Fibroblast of skin of left biceps (primary cell): ENCODE measurements around the gene PLEKHN1.
"Not testable (repeated sequence)": the region's sequence is repeated elsewhere in the genome, so short reads cannot be mapped to it uniquely, and the experiment has no call there.

Experiments used
- DNase-seq, 2 experiments: peaks; one replicate each; pipeline ENCODE4 v3.0.0-alpha.2; 2013; ENCODE audit warnings: low read depth in 2 of 2

PLEKHN1 gene

DNA sequence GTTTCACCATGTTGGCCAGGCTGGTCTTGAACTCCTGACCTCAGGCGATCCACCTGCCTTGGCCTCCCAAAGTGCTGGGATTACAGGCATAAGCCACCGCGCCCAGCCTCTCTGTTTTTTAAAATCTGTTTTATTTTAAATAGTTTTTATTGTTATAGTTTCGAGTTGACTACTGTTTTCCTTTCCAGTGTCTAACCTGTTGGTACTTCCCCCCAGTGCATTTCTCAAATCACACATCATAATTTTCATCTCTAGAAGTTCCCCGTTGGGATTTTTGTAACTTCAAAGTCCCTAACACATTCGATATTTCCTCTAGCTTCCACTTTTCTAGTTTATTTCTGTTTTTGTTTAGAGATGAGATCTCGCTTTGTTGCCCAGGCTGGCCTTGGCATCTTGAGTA, 26.1 kb downstream of the PLEKHN1 start:
- no peak for DNase-seq

DNA sequence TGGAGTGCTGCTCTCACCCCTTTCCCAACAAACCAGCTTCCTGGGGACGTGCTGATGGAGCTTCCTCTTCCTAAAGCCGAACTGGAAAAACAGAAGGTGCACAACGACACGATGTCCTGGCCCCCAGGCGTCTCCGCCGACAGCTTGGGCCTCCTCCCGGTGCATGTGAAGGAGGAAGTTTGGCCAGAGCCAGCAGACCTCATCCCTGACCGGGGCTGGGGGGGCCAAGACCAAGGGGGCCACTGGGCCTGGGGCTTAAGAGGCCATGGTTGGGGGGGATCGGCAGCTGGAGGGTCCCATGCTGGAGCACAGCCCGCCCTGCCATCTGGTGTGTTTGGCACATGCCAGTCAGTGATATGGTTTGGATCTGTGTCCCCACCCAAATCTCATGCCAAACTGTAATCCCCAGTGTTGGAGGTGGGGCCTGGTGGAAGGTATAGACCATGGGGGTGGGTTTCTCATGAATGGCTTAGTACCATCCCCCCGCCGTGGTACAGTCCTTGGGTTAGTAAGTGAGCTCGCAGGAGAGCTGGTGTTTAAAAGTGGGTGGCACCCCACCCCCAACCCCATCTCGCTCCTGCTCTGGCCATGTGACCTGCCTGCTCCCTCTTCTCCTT, 27.2 kb downstream of the PLEKHN1 start:
- no peak for DNase-seq

DNA sequence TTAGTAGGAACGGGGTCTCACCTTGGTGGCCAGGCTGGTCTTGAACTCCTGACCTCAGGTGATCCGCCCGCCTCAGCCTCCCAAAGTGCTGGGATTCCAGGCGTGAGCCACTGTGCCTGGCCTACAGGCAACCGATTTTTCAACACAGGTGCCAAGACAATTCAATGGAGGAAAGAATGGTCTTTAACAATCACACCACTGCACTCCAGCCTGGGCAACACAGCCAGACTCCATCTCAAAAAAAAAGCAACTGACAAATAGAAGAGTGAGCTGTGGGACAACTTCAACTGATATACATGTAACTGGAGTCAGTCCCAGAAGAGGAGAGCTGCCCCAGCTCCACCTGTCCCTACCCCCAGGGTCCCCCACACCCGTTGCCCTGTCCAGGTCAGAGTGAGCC, 28.3 kb downstream of the PLEKHN1 start:
- not testable (repeated sequence) for DNase-seq

DNA sequence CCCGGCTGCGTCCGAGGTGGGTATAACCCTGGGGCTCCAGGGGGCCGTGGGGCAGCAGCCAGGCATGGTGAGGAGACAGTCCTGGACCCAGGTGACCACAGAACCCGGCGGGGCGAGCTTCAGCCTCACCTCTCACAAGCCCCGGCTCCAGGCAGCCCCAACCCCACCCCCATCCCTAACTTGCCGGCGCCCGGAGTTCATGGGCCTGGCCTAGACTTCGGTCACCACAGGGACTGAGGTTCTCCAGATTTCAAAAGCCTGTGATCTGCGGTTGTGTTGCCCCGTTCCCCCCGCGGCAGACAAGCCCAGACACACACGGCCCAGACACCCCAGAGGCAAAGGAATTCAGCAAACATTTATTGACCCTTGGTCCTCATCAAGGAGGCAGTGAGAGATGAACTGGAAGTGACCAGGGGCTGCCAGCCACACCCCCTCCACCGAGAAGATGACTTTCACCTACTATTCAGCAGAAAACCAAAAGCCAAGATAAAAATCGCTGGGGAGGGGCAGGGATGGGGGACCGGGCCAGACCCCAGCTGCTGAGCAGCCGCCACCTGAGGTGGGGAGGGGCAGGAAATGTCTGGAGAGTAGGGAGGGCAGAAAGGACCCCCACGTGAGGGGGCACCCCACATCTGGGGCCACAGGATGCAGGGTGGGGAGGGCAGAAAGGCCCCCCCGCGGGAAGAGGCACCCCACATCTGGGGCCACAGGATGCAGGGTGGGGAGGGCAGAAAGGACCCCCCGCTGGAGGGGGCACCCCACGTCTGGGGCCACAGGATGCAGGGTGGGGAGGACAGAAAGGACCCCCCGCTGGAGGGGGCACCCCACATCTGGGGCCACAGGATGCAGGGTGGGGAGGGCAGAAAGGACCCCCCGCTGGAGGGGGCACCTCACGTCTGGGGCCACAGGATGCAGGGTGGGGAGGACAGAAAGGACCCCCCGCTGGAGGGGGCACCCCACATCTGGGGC, 29.7 kb downstream of the PLEKHN1 start:
- DNase-seq, result no peak

DNA sequence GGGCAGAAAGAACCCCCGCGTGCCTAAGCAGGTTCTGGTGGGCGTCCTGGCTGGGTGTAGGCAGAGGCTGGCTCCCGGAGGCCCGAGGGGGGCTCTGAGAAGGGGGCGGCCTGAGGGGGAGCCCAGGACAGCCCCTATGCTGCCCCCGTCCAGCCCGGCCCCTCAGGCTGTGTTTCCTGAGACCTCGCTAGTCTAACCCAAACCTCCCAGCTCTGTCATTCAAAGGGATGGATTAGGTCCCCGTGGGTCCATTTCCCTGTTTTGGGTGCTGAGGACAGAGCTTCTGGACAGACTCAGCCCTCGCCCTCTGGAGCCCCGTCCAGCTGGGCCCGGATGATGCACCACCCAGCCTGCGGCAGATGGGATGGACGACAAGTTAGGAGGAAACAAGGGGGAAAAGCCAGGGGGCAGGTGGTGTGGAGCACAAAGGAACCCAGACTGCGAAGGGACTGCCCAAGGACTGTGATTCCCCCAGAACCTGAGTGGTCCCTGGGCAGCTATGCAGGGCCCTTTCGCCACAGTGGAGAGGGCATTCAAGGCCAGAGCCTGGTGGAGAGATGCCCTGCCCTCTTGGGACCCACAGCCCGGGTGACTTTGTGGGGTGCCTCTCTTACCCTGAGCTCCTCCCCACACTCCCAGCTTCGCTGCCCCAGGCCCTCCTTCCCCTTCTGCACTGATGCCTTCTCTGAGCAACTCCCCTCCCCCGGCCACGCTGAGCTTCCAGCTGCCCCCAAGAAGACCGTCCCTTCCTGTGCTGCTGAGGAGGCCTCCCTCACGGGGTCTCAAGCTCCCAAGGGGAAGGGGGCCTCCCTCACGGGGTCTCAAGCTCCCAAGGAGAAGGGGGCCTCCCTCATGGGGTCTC, 30.8 kb downstream of the PLEKHN1 start:
- no peak for DNase-seq

DNA sequence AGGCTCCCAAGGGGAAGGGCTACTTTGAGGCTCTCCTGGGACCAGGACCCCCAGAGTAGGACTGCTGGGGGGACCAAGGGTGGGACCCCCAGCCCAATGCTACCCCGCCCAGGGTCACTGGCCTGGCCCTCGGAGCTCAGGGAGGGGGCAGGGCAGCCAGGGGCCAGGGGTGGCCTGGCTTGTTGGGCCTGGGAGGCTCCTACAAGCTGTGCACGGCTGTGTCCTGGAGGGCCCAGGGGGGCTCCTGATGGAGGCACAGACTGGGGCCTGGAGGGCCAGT, 31.4 kb downstream of the PLEKHN1 start:
- no peak for DNase-seq

DNA sequence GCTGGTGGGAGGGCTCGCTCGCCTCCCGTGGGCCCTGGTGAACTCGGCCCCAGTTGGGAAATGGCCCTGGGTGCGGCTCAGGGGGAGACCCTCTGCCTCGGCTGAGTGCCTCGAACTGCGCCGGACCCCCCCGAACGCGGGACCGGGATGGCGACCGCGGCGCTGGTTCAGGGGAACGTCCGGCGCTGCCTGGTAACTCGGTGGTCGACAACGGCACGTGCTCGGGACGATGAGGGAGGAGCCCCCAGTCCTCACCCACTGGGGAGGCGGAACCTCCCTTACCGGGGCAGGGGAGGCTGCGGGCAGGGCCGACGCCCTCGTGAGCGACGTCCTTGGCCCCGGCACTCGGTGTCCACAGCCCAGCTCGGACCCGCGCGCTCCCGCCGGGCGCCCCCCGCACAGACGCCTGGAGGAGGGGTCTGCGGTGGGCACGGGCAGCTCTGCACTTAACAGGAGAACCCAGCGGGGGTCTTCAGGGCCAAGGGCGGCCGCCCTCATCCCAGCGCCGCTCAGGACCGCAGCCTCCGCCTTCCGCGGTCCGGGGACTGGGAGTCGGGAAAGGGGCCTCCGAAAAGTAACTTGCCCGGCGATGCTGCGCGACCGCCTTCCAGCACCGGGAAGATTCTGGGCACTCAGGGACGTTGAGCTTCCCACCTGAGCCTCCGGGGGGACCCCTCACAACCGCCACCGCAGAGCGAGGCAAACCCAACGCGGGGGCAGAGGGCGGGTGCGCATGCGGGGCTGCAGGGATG, 31.9 kb downstream of the PLEKHN1 start:
- no peak for DNase-seq

DNA sequence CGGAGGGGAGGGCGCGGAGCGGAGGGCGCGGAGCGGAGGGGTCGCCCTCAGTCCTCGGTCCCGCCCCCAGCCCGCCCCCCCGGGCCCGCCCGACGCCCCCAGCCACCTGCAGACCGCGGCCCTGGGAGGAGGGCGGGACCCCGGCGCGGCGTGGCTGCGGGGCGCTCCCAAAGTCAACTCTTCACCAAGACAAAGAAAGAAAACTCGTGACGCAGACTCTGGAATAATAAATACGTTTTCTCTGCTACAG, 32.4 kb downstream of the PLEKHN1 start:
- DNase-seq, result no peak

DNA sequence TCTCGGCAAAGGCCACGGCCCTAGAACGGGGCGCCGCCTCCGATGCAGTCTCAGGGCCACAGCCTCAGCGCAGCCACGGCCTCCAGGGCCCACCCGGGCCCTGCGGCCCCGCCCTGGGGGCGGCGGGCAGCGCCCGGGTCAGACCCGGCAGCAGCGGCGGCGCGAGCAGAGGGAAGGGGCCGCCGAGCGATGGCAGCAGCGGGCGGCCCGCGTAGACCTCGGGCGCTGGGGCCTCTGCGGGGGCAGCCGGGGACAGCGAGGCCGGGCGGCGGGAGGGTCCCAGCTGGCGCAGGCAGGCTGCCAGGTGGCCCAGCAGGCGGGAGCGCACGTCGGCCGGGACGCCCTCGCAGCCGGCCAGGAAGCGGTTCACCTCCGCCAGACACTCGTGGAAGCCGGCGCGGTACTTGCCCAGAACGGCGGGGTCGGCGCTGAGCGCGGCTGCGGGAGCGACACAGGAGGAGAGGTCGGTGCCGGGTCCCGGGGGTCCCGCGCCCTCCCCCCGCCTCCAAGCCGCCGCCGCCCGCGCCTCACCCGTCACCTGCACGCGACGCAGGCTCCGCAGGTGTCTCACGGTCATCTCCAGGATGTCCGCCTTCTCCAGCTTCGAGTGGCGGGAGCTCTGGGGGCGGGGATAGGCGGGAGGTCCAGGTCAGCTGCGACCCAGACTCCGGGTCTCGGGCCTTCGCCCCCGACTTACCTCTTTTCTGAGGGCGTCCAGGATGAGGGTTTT, 32.9 kb downstream of the PLEKHN1 start:
- DNase-seq, result no peak

DNA sequence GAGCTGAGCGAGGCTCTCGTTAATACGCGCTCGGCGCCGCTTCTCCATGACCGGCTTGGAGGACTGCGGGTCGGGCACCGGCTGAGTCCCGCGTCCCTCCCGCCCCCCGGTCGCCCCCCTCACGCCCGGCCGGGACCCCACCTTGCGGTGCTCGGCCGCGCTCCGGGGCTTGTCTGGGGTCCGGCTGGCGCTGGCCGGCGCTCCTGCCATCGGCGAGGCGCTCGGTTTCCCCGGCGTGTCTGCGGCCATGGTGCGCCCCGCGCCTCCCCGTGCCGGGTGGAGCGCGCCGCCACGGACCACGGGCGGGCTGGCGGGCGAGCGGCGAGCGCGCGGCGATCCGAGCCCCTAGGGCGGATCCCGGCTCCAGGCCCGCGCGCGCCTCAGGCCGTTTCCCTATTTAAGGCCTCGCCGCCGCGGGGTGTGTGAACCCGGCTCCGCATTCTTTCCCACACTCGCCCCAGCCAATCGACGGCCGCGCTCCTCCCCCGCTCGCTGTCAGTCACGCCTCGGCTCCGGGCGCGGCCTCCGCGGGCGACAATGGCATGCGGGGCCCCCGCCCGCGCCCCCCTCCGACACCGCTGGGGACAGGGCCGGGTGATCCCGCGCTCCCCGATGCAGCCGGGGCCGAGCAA, 33.6 kb downstream of the PLEKHN1 start, which contains the start of gene HES4:
TSS of gene HES4 (minus strand) at position 373 of the 632 bp plus-strand sequence. CDS start at position 249, 124 bp downstream.
- peak; percentile 67 to 77 for DNase-seq

DNA sequence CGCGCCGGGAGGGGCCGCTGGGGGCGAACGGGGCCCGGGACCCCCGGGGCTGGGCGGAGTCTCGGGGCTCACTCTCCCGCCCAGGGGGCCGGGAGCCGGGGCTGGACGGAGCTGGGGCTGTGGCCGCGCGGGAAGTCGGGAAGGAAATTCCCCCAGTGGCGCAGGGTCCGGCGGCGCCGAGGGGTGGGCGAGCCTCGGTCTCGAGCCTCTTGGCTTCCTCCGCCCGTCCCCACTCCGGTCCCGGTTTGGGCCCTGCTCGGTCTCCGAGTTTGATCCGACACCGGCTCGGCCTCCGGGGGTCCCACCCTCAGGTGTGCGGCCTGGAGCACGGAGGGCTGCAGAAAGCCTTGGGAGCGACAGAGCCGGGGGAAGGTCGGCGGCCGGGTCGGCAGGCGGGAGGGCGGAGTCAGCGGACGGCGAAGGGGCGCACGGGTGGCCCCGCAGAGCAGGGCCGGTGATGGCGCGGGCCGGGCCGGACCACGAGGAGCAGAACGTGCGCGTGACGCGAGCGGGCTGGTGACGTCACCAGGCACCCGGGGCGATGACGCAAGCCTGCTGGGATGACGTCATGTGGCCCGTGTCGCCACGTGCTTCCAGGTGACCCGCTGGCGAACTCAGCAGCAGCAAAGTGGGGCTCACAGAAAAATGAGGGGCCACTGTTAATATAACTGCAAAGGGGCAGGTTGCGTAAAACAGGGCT, 34.2 kb downstream of the PLEKHN1 start:
- DNase-seq, result peak; percentile 42 to 48

DNA sequence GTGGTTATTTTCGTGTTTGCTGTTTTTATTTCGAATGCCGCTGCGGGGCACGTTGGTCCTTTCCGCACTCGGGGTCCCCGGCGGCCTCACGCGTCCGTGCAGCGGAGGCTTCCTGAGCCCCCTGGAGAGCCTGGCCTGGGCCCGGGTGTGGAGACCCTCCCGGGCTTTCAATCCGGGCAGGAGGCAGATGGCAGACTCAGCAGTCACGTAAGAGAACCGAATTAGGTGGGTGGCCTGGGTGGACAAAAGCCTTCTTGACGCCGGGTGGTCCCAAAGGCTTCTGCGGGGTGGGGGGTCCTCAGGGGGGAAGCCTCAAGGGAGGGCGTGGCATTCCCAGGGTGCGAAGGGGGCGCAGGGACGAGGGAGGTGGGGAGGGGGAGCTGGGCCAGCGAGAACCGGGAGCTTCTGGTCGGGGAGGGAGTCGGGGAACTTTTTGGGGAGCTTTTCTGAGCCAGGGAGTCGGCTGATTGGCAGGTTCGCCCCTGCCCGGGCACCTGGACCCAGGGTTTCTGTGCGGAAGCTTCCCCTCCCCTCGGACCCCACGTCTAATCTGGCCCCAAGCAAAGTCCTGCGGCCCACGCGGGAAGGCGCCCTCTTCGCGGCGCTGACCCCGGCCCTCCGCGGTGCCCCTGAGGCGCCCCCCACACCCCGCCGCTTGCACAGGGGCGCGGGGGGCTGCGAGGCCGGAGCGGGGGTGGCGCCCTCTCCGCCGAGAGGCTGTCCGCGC, 34.9 kb downstream of the PLEKHN1 start:
- DNase-seq, result no peak

DNA sequence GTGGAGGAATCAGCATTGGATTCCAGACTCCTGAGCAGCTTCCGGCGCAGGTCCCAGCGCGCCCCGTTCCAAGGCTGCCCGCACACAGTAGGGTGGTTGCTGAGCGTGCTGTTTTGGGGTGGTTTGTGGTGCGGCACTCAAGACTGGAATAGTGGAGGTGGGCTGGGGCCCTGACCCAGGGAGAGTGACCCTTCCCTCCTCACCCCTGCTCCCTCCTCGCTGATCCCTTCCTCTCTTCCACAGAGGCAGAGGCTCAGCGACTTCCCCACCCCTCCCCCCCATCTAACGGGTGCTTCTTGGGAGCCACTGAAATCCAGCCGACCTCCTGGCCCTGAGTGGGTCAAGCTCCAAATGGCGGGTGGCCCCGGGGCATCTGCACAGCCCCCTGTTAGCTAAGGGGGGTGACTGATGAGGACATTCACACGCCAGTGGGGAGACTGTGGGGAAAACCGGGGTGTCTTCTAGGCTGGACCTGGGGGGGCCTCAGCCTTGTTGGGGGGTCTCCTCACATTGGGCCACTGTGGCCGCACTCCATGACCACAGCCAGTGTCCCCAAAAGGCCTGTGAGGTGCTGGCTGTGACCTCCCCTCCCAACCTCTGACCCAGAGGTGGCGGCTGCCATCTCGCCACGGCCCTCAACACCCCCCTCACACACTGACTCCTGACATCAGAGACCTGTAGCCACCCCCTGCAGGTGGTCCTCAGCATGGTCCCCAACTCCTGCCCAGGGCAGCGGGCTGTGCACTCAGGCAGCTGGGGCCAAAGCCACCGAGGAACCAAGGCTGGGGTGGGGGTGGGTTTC, 37.5 kb downstream of the PLEKHN1 start:
- no peak for DNase-seq

DNA sequence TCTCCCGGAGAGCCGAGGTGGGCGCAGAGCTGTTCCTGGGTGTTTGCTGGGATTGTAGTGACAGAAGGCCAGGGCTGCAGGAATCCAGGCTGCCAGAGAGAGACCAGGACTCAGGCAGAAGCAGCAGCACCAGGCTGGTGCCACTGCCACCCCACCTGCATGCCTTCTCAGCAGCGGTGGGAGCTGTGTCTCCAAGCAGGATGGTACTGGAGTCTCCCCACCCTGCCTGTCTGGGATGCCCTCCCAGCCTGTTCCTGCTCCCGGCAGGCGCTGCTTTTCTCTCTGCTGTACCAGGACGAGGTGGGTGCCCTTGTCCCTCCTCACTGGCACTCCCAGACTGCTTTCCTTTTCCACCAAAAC, 38.1 kb downstream of the PLEKHN1 start:
- no peak for DNase-seq

DNA sequence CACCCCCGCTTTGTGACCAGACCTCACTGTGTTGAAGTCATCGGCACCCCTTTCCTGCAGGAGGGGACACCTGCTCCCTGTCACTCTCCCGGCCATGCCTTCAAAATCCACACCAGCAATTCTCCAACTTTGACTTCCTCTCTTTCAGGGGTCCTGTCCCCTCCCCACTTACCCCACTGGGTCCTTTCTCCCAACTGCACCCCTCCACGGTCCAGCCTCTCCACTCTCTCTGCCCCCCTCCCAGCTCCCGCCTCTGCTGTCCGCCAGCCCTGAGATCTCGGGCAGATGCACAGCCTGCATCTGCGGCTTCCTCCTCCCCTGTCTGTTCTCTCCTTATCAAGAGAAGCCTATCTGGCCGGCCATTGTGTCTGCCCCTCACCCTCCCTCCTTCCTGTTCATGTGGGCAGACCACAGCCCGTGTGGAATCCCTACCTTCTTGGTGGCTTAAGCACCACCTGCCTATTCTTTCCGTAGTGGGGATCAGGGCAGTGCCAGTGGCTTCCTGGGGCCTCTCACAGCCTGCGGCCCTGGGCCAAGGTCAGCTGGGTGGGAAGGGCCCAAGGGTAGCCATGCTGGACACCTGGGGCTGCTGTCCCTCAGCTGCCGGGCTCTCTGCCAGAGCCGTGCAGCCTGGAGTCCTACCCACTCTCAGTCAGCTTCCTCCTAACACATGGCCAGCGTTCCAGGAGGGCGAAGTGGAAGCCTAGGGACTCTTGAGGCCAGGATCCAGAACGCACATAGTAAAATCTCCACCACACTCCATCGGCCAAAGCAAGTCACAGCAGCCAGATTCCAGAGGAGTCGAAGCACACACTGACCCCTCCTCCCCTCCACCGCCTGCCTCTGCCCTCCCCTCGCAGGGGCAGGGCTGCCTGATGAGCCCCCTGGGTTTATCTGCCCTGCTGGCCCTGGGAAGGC, 38.8 kb downstream of the PLEKHN1 start:
- no peak for DNase-seq

DNA sequence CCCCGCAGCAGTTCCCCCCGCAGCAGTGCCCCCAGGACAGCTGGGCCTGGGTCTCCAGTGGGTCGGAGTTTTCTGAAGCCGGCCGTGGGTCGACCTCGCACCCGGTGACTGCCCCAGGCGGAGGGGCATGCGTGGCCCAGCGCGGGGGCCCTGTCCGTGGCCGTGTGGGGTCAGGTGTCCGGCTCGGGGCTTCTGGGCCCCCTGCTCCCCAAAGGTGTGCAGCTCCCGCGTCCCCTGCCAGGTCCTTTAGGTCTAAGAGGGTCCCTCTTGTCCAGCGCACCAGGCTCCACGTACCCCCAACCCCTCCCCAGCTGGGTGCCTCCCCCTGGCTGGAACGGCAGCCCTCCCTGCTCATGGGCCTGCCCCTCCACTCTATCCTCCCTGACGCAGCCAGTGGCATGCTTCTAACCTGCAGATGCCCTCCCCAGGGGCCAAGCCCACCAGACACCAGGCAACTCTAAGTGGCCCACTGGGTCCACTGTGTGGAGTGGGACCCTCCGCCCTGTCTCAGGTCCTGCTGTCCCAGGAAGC, 39.6 kb downstream of the PLEKHN1 start:
- no peak for DNase-seq
